ENCODE measurements around the gene MTM1. TPM values are rescaled to one million over a fixed set of nuclear protein-coding genes. Genes with fewer than 3 reads are reported as not detected.

The MTM1 gene
- total RNA-seq, 1 donor from 2014 or later: 18.5 TPM

- no peak for DNase-seq (ENCODE audit: low spot score)
Observed at GRCh38 chrX:150602743-150603142, 34.3 kb downstream of the MTM1 start.

- DNase-seq (ENCODE audit: low spot score): no peak
Observed at GRCh38 chrX:150605603-150606002, 37.2 kb downstream of the MTM1 start.

GRCh38 chrX:150607201-150607600, 38.8 kb downstream of the MTM1 start:
- DNase-seq (ENCODE audit: low spot score): no peak

DNA sequence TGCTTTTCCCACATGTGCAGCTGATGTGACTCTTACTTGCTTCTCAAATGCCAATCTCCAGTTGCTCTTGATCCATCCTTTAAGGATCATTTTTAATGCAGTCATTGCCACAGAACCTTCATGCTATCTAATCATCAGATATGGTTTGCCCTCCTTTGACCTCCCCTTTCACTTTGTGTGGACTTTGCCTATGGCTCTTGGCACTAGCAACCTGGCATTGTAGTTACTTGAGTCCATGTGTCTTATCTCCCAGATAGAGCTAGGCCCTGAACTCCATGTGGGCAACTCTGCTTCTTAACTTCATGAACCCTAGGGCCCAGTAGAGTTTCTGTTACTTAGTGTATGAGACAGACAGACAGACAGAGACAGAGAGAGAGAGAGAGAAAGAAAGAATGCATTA, 41.6 kb downstream of the MTM1 start:
- no peak for DNase-seq (ENCODE audit: low spot score)

- no peak for DNase-seq (ENCODE audit: low spot score)
Observed at GRCh38 chrX:150610446-150610845, 42.0 kb downstream of the MTM1 start.

DNA sequence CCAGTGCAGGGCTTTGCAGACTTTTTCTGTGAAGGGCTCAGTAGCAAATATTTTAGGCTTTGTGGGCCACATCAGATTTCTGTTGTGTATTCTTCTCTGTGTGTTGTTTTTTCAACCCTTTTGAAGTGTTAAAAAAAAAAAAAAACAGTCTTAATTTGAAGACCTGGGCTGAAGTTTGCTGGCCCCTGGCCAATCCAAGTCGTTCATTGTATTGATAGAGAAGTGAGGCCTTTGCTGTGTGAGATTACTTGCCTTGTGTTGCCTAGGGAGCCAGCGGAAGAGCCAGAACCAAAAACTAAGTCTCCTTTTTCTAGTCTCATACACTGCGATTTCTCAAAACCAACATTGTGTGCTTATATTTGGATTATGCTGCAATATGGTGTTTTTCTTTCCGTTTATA, 46.9 kb downstream of the MTM1 start:
- no peak for DNase-seq (ENCODE audit: low spot score)

- no peak for DNase-seq (ENCODE audit: low spot score)
Observed at GRCh38 chrX:150616179-150616862, 47.9 kb downstream of the MTM1 start.

- DNase-seq (ENCODE audit: low spot score): no peak
Observed at GRCh38 chrX:150616863-150617198, 48.4 kb downstream of the MTM1 start.

DNA sequence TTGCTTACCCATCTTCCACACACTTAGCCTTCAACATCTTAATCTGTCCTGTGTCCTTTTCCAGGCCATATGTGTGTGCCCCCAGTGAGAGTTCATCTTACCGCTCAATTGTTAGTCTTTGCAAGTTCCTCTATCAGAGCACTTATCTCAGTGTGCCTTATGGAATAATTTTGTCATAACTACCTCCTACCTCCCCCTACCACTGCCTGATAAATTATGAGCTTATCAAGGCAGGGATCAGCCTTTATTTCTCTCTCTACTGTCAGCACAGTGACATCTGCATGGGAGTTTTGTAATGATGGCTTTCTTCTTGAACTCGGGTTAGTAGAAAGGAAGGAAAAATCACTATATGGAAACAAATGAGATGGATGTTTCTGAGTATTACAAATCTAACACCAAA, 53.2 kb downstream of the MTM1 start:
- DNase-seq (ENCODE audit: low spot score): no peak

DNA sequence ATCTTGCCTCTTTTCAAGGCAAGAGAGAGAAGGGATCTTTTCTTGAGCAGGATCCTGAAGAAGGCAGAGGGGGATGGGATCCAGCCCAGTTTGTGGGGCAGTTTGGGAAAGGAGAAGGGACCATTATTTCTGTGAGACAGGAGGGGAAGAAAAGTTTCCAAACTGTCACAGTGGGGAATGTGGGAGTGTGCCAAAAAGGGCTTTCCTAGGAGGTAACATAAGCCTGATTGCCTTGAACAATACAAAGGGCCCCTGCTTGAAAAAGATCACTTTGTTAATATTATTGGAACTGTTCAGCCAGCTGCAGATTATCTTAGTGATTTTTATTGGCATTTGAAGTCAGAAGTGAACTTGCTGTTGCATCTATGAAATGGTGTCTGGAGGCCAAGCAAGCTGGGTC, 55.2 kb downstream of the MTM1 start:
- DNase-seq (ENCODE audit: low spot score): no peak

DNA sequence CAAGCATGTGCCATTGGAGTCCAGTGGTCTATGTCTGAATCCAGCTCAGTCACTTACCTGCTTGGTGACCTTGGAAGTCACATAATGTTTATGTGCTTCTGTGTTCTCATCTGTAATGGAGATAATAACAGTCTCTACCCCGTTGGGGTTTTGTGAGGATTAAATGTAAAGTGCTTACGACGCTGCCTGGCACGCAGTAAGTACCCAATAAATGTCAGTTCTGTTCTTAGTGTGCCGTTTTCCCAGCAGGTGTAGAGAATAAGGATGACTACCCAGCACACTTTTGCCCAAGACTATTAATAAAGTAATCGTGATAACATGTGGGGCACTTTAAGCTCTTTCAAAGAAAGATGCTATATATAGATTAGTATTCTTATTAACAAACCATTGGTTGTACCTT, 56.7 kb downstream of the MTM1 start:
- DNase-seq (ENCODE audit: low spot score): no peak

DNA sequence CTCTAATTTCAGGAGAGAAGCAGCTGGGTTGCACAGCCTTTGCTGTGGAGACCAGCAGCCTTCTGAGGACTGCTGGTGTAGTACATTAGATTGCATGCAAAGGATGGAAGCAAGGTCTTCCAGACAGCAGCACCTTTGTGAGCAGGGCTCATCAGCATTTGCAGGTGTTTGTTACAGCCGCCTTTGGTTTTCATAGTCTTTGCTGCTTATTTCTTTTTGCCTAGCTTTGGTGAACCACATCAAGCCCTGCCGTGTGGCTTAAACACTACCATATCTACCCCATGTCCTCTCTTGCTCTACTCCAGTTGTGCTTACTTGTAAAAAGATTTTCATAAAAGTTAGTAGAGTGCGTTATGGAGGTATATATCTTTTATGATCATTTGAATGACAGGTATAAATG, 57.5 kb downstream of the MTM1 start:
- no peak for DNase-seq (ENCODE audit: low spot score)

- no peak for DNase-seq (ENCODE audit: low spot score)
Observed at GRCh38 chrX:150627957-150628356, 59.5 kb downstream of the MTM1 start.

GRCh38 chrX:150635952-150636351, 67.5 kb downstream of the MTM1 start:
- DNase-seq (ENCODE audit: low spot score): no peak

GRCh38 chrX:150642423-150642822, 74.0 kb downstream of the MTM1 start:
- no peak for DNase-seq (ENCODE audit: low spot score)

DNA sequence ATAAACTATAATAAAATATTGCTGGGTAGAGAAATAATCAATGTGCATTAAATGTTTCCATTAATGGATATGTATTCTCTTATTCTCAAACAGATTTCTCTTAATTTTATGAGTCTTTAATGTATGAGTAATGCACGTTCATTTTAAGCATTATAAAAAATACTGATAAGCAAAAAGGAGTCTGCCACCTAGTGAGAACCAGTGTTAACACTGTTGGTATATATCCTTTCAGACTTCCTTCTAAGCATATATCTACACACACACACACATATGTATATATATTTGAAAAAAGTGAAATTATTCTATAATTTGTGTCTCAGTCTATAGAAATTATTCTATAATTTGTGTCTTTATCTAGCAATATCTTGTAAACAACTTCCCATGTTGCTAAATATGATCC, 74.8 kb downstream of the MTM1 start:
- DNase-seq (ENCODE audit: low spot score): no peak

DNA sequence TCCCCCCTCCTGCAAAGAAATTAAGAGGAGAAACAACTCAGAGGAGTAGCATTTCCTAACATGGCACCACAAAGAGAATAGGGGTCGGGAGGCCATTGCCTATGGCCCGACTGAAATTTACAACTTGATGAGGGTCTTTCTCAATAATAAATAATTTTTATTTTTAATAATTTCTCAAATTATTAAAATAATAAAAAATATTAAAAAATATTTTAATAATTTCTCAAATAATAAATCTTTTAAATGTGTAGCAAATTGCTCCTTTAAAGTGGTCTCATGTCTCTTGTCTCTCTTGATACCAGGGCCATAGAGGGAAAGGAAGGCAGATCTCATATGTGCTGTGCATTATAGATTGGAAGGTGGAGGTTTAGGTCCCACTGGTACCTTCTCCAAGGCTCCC, 75.5 kb downstream of the MTM1 start:
- DNase-seq (ENCODE audit: low spot score): no peak

GRCh38 chrX:150644422-150644821, 76.0 kb downstream of the MTM1 start:
- no peak for DNase-seq (ENCODE audit: low spot score)

GRCh38 chrX:150647331-150647730, 78.9 kb downstream of the MTM1 start:
- DNase-seq (ENCODE audit: low spot score): no peak

DNA sequence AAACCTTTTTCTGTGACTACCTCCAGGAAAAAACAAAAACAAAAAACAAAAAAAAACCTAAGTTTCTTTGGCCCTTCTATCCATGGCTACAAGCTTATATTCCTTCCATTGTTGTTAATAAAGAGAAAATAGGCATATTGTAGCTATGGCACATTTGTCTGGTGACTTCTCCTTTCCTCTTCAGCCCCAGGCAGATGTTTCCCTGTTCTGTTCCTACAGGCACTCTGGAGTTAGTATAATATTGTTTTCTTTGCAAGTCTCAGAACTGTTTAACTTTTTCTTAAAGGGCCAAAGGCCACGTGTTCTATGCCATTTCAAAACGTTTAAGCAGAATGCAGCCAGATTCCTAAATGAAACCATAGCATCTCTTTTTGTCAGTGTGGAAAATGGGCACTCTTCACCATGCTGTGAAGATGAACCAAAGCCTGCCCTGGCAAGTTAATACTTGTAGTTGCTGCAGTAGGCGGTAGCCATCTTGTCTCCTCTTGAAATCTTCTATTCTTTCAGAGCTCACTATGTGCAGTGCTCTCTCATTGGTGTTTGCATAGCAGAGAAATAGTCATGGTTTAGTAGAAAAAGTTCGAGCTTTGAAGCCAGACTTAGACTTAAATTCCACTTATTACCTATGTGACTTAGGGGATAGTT, 80.0 kb downstream of the MTM1 start:
- no peak for DNase-seq (ENCODE audit: low spot score)

DNA sequence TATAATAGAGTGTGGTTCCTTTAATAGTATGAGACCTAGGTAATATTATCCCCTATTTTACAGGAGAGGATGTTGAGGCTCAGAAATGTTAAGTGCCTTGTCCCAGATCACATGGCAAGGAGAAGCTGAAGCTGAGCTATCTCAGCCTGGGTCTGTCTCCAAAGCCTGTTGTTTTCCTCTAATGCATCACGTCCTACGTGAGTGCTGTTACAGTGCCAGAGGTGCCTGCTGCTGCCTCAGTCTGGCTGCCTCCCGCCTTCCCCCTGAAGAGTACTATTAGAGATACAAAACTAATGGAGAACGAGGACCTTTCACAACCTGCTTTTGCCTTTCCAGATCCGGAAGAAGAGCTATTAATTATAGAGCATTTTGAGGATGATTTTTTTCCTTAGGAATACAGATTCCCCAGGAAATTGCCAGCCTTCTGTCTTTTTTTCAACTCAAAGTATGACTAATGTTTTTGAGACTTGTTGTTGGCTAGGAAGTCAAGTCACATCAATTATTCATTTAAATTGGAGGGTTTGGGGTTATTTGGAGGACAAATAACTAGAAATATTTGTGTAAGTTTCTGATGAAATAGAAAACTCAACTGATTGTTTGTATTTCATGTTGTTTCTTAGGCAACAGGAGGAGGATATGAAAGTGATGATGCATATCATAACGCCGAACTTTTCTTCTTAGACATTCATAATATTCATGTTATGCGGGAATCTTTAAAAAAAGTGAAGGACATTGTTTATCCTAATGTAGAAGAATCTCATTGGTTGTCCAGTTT, 80.9 kb downstream of the MTM1 start:
- no peak for DNase-seq (ENCODE audit: low spot score)

DNA sequence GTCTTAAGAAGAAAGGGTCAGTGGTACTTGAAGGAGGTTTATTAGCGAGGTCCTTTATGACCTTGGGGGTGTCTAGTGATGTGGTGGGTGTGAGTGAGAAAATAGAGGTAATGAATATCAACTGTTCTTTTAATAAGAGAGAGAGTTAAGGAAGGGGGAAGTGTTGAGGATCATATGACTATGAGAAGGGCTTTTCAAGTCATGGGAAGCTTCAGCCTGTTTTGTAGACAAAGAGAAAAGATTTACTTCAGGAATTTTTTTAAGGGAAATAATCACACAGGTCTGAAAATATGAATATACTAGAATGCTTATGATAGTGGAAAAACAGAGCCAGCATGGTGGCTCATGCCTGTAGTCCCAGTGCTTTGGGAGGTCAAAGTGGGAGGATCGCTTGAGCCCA, 83.5 kb downstream of the MTM1 start:
- DNase-seq (ENCODE audit: low spot score): no peak

- no peak for DNase-seq (ENCODE audit: low spot score)
Observed at GRCh38 chrX:150655788-150656187, 87.4 kb downstream of the MTM1 start.

Measured in ureter (tissue), 1 donor.